Karpas-422 (cell line): Measurements from ENCODE around the gene GFPT1. TPM values are rescaled to one million over a fixed set of nuclear protein-coding genes. Genes with fewer than 3 reads are reported as not detected.
A peak's percentile ranks its signal among the peaks of the same experiment; 100 is the strongest.

Source experiments
- DNase-seq: peaks from one replicate; pipeline ENCODE4 v3.0.0-alpha.2; 2015
- H2AFZ ChIP-seq: fragments of 200-600 bp; sonication (generic); 2 replicates; pipeline ENCODE4 v1.6.1; 2014; ENCODE audit warnings: antibody characterized with exemption, low read length, mixed read lengths
- H3K27ac ChIP-seq: fragments of 200-600 bp; sonication (generic); 2 replicates; pipeline ENCODE4 v1.5.1; 2014; ENCODE audit warnings: mild to moderate bottlenecking, low read length, moderate library complexity
- H3K27me3 ChIP-seq: fragments of 200-600 bp; sonication (generic); 2 replicates; pipeline ENCODE4 v1.6.1; 2014; ENCODE audit warnings: low read length, mixed read lengths
- H3K36me3 ChIP-seq: fragments of 200-600 bp; sonication (generic); 2 replicates; pipeline ENCODE4 v1.6.1; 2014; ENCODE audit warnings: low read length, mixed read lengths; ENCODE audit not compliant: insufficient read depth
- H3K4me1 ChIP-seq: fragments of 200-600 bp; sonication (generic); 2 replicates; pipeline ENCODE4 v1.6.1; 2014; ENCODE audit warnings: mild to moderate bottlenecking, low read length, mixed read lengths
- H3K4me2 ChIP-seq: fragments of 200-600 bp; sonication (generic); 2 replicates; pipeline ENCODE4 v1.6.1; 2014; ENCODE audit warnings: low read length, low read depth, mild to moderate bottlenecking; ENCODE audit not compliant: poor library complexity, severe bottlenecking
- H3K4me3 ChIP-seq: fragments of 200-600 bp; sonication (generic); 2 replicates; pipeline ENCODE4 v1.5.1; 2014; ENCODE audit warnings: mild to moderate bottlenecking, antibody characterized with exemption, low read length, mixed read lengths
- H3K79me2 ChIP-seq: fragments of 200-600 bp; sonication (generic); 2 replicates; pipeline ENCODE4 v1.6.1; 2014; ENCODE audit warnings: mild to moderate bottlenecking, low read length, mixed read lengths
- H3K9ac ChIP-seq: fragments of 200-600 bp; sonication (generic); 2 replicates; pipeline ENCODE4 v1.6.0; 2014; ENCODE audit warnings: low read length
- H3K9me2 ChIP-seq: fragments of 200-600 bp; sonication (generic), shearing (Covaris generic); replicated peaks from 2 replicates; pipeline ENCODE4 v1.6.0; 2014; ENCODE audit warnings: mild to moderate bottlenecking, low read length, moderate library complexity; ENCODE audit not compliant: insufficient read depth
- H3K9me3 ChIP-seq: fragments of 300-700, 200-600 bp; sonication (generic); 2 replicates; pipeline ENCODE4 v1.6.1; 2014; ENCODE audit warnings: low read length, mixed read lengths
- H4K20me1 ChIP-seq: fragments of 200-600 bp; sonication (generic); 2 replicates; pipeline ENCODE4 v1.6.1; 2014; ENCODE audit warnings: mild to moderate bottlenecking, antibody characterized with exemption, low read length, low read depth; ENCODE audit not compliant: insufficient read depth
- total RNA-seq: library from RNA; depleted of rRNA; stranded (reverse); fragments of >200 nt; shearing (Covaris generic); gene quantifications from 2 replicates; pipeline ENCODE4 v1.2.3, GENCODE V29; 2014; ENCODE audit warnings: low replicate concordance

Gene GFPT1
- total RNA-seq, 1 experiment from 2014 or later, result 24.4 TPM

DNA sequence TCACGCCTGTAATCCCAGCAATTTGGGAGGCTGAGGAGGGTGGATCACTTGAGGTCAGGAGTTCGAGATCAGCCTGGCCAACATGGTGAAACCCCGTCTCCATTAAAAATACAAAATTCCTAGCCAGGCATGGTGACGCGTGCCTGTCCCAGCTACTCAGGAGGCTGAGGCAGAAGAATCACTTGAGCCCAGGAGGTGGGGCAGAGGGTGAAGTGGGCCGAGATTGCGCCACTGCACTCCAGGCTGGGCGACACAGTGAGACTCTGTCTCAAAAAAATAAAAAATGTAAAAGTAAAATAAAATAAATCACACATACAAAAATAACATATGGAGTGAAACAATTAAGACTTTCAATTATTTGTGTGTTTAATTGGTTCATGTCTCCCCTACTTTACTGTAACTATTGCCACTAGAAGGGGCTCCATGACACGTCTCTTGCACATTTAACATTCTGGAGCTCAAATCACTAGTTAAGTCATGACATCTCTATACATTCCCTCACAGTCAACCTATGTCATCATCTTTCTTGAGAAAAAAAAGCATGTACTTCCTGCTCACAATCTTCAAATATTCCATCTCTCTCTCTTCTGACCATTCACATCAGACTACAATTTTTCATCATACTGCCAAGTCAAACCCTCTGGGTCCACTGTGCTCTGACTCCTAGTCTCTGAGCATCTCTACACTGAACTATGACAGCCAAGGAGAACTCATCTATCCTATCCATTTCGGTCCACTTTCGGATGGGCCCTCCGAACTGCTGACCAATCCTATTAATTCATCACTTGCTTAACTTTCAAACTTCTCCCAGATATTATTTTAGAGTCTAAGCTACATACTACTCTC lies 6.7 kb downstream of the GFPT1 start:
- H3K9me2 ChIP-seq, result no peaks in the 10 kb centered on the region

GRCh38 chr2:69376403-69376802 lies 10.6 kb downstream of the GFPT1 start:
- H3K79me2 ChIP-seq, result peaks cover 83% of the 10 kb centered on the region
- no peak overlapping the region for H3K9ac ChIP-seq
- peaks cover 17% of the 10 kb centered on the region; the same call in 1 of the 2 replicates for H3K36me3 ChIP-seq
- H3K27ac ChIP-seq, result no peak overlapping the region
- H3K9me2 ChIP-seq, result no peaks in the 10 kb centered on the region
- H2AFZ ChIP-seq, result no peak overlapping the region
- no peak overlapping the region for H3K4me2 ChIP-seq
- H3K4me1 ChIP-seq, result peaks cover under 1% of the 10 kb centered on the region; the same call in 1 of the 2 replicates
- no peak for DNase-seq
- H3K9me3 ChIP-seq, result no peaks in the 10 kb centered on the region
- H3K4me3 ChIP-seq, result no peak overlapping the region
- H4K20me1 ChIP-seq, result no peaks in the 10 kb centered on the region
- no peaks in the 10 kb centered on the region for H3K27me3 ChIP-seq

More for the DNA sequence above, 6.7 kb downstream of the GFPT1 start:
- H3K9me3 ChIP-seq, result no peaks in the 10 kb centered on the region
- no peaks in the 10 kb centered on the region for H3K36me3 ChIP-seq
- no peak overlapping the region for H2AFZ ChIP-seq
- no peak overlapping the region for H3K4me2 ChIP-seq
- no peaks in the 10 kb centered on the region for H4K20me1 ChIP-seq
- peaks cover 16% of the 10 kb centered on the region; the same call in 1 of the 2 replicates for H3K4me1 ChIP-seq
- H3K79me2 ChIP-seq, result peaks cover 97% of the 10 kb centered on the region
- H3K27me3 ChIP-seq, result no peaks in the 10 kb centered on the region
- H3K9ac ChIP-seq, result no peak overlapping the region
- no peak for DNase-seq
- no peak overlapping the region for H3K4me3 ChIP-seq
- H3K27ac ChIP-seq, result no peak overlapping the region

DNA sequence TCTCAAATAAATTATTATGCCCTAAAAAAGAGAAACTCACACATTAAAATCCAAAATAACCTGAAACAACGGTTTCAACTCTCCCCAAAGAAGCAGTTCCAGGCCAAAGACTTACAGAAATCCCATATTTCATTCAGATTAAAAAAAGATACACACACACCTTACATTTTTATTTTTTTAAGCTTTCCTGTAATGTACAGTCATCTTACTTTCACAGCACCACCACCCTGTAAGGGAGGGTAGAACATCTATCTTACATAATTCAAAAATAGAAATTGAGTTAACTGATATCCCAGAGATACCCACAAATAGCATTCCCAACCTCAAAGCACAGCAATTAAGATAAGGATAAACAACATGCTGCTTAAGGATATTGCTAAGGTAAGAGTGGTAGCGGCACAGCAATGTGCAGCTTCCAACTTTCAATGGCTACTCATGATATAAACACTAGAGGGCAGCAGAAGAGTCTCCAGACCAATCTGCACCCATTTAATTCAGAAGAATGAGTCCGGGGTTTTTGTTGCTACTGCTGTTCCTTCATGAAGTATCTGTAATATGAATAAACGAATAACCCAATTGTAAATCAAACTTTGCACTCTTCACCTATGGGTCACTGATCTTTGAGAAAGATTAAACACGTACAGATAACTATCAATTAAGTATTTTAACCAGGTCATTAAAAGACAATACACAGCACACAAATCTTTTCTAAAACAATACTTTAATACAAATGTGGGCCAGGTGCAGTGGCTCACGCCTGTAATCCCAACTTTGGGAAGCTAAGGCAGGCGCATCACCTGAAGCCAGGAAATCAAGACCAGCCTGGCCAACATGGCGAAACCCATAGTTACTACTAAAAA lies 11.3 kb downstream of the GFPT1 start:
- H3K9me2 ChIP-seq, result no peaks in the 10 kb centered on the region
- no peak overlapping the region for H3K27ac ChIP-seq
- peaks cover 76% of the 10 kb centered on the region for H3K79me2 ChIP-seq
- H3K4me3 ChIP-seq, result no peak overlapping the region
- no peaks in the 10 kb centered on the region for H4K20me1 ChIP-seq
- H3K9me3 ChIP-seq, result no peaks in the 10 kb centered on the region
- no peaks in the 10 kb centered on the region for H3K27me3 ChIP-seq
- H3K36me3 ChIP-seq, result peaks cover 17% of the 10 kb centered on the region; the same call in 1 of the 2 replicates
- H2AFZ ChIP-seq, result no peak overlapping the region
- no peaks in the 10 kb centered on the region for H3K4me1 ChIP-seq
- peak; percentile 81 for DNase-seq
- H3K9ac ChIP-seq, result no peak overlapping the region
- no peak overlapping the region for H3K4me2 ChIP-seq

DNA sequence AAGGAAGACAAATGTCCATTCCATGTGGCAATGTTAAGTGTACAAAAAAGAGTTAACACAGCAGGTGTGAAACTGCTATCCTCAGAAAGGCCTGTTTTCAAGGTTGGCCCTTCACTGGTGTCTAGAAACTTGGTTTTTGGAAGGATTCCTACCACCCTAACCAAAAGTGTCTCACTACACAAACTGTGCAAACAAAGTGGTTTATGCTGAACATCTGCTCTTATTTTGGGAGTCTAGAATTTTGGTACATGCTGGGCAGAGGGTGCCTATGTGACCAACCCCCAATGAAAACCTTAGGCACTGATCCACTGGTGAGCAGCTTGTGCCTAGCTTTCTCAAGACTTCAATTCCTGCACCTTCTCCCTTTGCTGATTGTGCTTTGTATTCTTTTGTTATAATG lies 14.3 kb downstream of the GFPT1 start:
- H2AFZ ChIP-seq, result no peak overlapping the region
- H3K27me3 ChIP-seq, result no peaks in the 10 kb centered on the region
- peaks cover 42% of the 10 kb centered on the region for H3K36me3 ChIP-seq
- no peak overlapping the region for H3K9ac ChIP-seq
- DNase-seq, result no peak
- H3K9me2 ChIP-seq, result no peaks in the 10 kb centered on the region
- no peaks in the 10 kb centered on the region for H4K20me1 ChIP-seq
- no peaks in the 10 kb centered on the region for H3K9me3 ChIP-seq
- no peak overlapping the region for H3K4me3 ChIP-seq
- H3K4me2 ChIP-seq, result no peak overlapping the region
- no peaks in the 10 kb centered on the region for H3K4me1 ChIP-seq
- H3K79me2 ChIP-seq, result peaks cover 47% of the 10 kb centered on the region
- no peak overlapping the region for H3K27ac ChIP-seq

DNA sequence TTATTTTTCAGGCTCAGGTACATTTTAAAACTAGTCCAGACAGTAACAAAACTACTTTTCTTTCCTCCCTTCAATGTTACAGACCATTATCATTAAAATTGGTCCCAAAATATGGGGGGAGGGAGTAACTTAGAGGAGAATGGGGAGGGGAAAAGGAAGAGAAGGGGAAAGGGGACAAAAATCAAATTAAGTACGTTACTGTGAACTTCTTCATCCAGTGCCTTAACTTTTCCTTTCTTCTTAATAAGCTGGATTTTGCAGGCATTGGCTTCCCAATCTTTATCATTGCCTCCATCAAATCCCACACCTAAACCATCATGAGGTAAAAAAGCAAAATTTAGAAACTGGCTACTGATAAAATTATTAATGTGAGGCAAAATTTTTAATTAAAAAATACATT lies 17.2 kb downstream of the GFPT1 start:
- Histone ChIP-seq H3K27me3 (no peaks in the 10 kb centered on the region), H3K9me3 (no peaks in the 10 kb centered on the region), H3K79me2 (peaks cover 20% of the 10 kb centered on the region), H3K9me2 (no peaks in the 10 kb centered on the region), H3K4me2 (no peak overlapping the region), H2AFZ (no peak overlapping the region), H3K36me3 (peaks cover 53% of the 10 kb centered on the region), H3K4me1 (peaks cover 6% of the 10 kb centered on the region), H3K27ac (no peak overlapping the region), H4K20me1 (no peaks in the 10 kb centered on the region), H3K4me3 (no peak overlapping the region), H3K9ac (no peak overlapping the region)
- DNase-seq, result no peak

DNA sequence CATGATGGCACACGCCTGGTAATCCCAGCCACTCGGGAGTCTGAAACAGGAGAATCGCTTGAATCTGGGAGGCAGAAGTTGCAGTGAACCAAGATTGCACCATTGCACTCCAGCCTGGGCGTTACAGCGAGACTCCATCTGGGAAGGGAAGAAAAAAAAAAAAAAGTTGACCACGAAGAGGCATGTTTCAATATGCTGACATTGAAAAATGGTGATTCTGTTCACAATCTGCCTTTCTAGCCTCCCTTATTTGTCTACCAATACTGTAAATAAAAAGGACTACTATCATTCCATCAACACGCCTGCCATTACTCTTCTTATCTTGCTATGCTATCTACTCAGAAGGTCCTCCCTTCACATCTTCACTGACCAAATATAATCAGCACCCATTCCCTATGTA lies 18.4 kb downstream of the GFPT1 start:
- H3K9me2 ChIP-seq, result no peaks in the 10 kb centered on the region
- H3K9ac ChIP-seq, result no peak overlapping the region
- peaks cover 6% of the 10 kb centered on the region for H3K4me1 ChIP-seq
- no peak for DNase-seq
- H3K79me2 ChIP-seq, result peaks cover 8% of the 10 kb centered on the region
- H4K20me1 ChIP-seq, result no peaks in the 10 kb centered on the region
- H3K27ac ChIP-seq, result no peak overlapping the region
- peaks cover 49% of the 10 kb centered on the region for H3K36me3 ChIP-seq
- H3K9me3 ChIP-seq, result no peaks in the 10 kb centered on the region
- no peak overlapping the region for H3K4me3 ChIP-seq
- no peak overlapping the region for H2AFZ ChIP-seq
- no peak overlapping the region for H3K4me2 ChIP-seq
- H3K27me3 ChIP-seq, result no peaks in the 10 kb centered on the region

DNA sequence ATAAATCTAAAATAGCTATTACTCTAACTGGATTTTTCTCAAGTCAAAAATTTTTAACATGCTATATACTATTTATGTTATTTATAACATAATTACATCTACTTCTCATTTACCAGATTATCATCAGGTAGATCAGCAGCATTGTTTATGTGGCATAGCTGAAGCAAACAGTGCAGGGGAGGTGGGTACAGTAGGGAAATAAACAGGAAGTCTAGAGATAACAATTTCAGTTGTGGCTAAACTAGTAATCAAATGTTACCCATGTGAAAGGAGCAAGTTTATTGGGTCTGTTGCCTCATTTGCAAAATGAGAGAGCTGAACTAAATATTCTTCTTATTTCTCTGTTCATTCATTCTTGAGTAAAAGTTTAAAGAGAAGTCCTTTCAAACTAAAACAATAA lies 27.7 kb downstream of the GFPT1 start:
- DNase-seq, result no peak
- no peak overlapping the region for H3K4me3 ChIP-seq
- H3K9me3 ChIP-seq, result no peaks in the 10 kb centered on the region
- H2AFZ ChIP-seq, result no peak overlapping the region
- no peaks in the 10 kb centered on the region for H4K20me1 ChIP-seq
- H3K27ac ChIP-seq, result no peak overlapping the region
- no peak overlapping the region for H3K9ac ChIP-seq
- peaks cover under 1% of the 10 kb centered on the region; the same call in 1 of the 2 replicates for H3K79me2 ChIP-seq
- H3K4me2 ChIP-seq, result no peak overlapping the region
- no peaks in the 10 kb centered on the region for H3K4me1 ChIP-seq
- H3K27me3 ChIP-seq, result no peaks in the 10 kb centered on the region
- H3K36me3 ChIP-seq, result peaks cover 50% of the 10 kb centered on the region; the same call in 1 of the 2 replicates
- H3K9me2 ChIP-seq, result no peaks in the 10 kb centered on the region

- H3K4me2 ChIP-seq, result no peak overlapping the region
- no peaks in the 10 kb centered on the region for H3K4me1 ChIP-seq
- H3K79me2 ChIP-seq, result peaks cover 3% of the 10 kb centered on the region; the same call in 1 of the 2 replicates
- H3K27ac ChIP-seq, result no peak overlapping the region
- no peaks in the 10 kb centered on the region for H3K9me2 ChIP-seq
- H3K36me3 ChIP-seq, result peaks cover 55% of the 10 kb centered on the region; the same call in 1 of the 2 replicates
- H4K20me1 ChIP-seq, result no peaks in the 10 kb centered on the region
- no peaks in the 10 kb centered on the region for H3K9me3 ChIP-seq
- no peak for DNase-seq
- H3K9ac ChIP-seq, result no peak overlapping the region
- H2AFZ ChIP-seq, result no peak overlapping the region
- no peaks in the 10 kb centered on the region for H3K27me3 ChIP-seq
- no peak overlapping the region for H3K4me3 ChIP-seq
Measured at GRCh38 chr2:69358914-69359313, 28.1 kb downstream of the GFPT1 start.
